GM21528 (cell line): ENCODE results near the gene MIGA2.

Experiments
- ATAC-seq: cut with Tn5 transposase; IDR thresholded peaks from one replicate; pipeline ENCODE4 v1.9.1; 2021; ENCODE audit warnings: mild to moderate bottlenecking, moderate library complexity; ENCODE audit not compliant: unreplicated experiment, low FRiP score

Gene MIGA2

GRCh38 chr9:129010267-129010975 is 26.0 kb upstream of the MIGA2 start:
- no peak for ATAC-seq

GRCh38 chr9:129011170-129011569 is 25.3 kb upstream of the MIGA2 start:
- ATAC-seq, result no peak

DNA sequence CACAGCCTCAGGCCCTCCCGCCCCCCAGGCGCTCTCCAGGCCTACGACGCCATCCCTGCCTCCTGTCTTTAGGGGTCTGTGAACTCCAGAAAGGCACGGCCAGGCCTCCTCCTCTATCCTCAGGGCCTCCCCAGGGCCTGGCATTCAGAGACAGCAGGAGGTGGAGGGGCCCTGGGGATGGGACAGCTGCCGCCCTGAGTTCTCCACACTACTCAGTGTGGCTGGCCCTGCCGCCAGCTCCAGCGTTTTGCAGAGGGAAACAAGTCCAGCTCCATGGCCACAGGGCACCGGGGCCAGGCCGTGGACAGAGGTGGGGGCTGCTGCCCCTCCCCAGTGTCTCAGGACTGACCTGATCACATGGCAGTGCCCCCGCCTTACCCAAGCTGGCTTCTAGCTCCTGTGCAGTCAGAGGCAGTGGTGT is 24.7 kb upstream of the MIGA2 start:
- no peak for ATAC-seq

DNA sequence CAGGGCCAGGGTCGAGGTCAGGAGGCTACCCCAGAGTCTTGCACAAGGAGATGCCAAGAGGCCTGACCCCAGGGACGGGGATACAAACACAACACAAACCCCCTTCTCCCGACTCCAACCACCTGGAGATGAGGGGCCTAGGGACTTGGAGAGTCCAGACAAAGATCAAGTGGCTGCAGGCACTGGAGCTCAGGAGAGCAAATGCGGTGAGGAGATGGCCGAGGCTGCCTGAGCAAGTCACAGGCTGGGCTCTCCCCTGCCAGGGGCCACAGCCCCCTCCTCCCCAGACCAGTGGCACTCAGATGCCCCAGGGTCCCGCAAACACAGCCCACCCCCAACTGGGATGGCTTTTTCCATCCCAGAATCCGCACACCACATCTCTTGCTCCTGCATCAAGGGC is 24.1 kb upstream of the MIGA2 start:
- ATAC-seq, result no peak

DNA sequence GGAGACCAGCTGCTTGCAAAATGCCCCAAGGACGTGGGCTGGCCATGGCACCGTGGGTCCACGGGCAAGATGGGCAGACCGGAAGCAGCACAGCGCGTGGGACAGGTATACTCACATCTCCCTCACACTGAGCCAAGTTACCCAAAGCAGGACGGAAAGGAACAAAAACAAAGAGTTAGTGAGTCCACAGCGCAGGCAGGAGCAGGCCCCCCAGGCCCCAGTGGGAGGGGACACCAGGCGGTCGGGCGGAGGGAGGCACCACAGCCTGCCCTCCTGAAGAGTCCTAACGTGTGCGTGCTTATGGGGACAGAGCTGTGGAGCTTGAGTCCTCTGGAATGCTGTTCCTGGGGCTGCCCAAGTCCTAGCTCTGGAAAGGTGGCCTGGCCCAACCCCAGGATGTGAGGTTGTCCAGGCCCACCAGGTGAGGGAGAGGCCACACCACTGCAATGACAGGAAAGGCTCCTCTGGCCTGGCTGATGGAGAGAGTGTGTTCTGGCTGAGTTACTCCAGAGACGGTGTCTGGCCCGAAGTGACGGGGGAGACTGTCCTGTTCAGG is 23.5 kb upstream of the MIGA2 start:
- ATAC-seq, result no peak

- ATAC-seq, result no peak
Measured at GRCh38 chr9:129013674-129014073, 22.8 kb upstream of the MIGA2 start.

GRCh38 chr9:129014124-129014523 is 22.3 kb upstream of the MIGA2 start:
- no peak for ATAC-seq

DNA sequence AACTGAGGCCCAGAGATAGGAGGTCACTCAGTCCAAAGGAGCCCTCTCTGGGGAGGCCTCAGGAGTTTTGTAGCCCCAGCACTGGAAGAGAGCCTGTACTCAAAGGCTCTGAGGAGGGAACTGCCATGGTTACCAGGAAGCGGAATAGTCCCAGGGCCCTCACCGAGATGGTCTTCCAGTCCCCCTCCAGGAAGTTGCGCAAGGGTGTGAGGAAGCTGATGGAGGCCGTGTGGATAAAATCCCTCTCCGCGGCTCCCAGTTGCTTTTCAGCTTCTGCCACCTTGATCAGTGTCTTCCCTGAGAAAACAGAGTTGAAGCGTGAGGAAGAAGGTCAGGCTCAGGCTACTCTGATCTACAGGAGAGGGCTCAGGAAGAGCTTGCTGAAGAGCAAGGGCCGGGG is 21.8 kb upstream of the MIGA2 start:
- ATAC-seq, result no peak

DNA sequence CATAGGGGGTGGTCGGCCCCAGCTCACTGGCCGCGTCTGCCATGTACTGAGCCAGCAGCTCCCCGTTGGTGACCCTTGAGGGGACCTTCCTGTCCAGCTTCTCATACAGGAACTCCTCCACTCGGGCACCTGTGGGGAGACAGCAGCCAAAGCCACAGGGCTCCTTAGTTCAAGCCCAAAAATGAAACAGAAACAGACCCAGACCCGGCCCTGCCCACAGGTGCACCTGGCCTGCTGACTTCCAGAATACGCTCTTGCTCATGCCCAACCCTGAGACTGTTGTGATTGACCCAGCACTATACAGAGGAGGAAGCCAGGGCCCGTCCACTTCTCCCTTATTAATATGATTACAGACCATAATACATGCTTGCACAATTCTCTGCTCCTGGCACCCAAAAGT is 15.3 kb upstream of the MIGA2 start:
- peak; percentile 65 for ATAC-seq

- ATAC-seq, result no peak
Measured at GRCh38 chr9:129022037-129022436, 14.4 kb upstream of the MIGA2 start.

- no peak for ATAC-seq
Measured at GRCh38 chr9:129023036-129023907, 13.2 kb upstream of the MIGA2 start.

DNA sequence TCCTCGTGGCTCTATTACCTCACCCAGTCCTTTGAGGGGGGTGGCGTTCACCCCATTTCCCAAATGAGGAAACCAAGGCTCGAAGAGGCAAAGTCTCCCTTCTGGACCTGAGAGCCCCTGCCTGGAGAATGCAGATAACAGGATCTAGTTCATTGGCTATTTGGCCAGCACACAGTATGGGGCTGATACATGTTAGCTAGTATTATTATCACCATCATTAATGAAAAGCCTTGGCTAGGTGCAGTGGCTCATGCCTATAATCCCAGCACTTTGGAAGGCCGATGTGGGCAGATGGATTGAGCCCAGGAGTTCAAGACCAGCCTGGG is 12.6 kb upstream of the MIGA2 start:
- ATAC-seq, result no peak

DNA sequence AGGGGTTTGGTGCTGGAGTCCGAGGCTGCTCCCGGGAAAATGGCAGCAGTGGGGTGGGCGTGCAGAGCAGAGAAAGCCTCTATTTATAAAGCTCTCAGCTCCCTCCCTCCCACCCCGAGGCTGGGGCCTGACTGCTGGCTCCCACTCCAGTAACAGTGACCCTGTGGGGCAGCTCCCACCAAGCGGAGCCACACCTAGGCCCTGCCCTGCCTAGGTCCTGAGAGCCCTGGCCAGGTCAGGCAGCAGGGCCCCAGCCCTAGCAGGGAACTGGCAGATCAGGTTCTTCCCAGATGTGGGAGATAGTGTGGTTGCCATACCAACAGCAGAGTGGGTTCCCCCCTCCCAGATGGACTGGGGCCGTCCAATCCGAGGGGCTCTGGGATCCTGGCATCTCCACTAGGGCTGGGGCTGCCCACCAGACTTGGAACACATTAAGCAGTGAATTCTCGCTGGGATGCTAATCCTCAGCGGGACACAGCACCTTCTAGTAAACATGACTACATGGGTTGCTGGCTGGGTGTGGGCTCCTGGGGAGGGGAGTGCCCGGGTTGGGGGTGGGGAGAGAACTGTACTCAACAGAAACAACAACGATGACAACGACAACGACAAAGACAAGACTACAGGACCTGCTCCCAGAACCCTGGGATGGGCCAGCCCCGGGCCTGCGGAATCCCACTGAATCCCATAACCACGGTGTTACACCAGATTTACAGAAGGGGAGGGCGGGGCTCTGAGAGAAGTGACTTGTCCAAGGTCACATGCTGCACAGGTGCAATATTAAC is 9.8 kb upstream of the MIGA2 start:
- ATAC-seq, result no peak

GRCh38 chr9:129027224-129027684 is 9.2 kb upstream of the MIGA2 start:
- no peak for ATAC-seq

DNA sequence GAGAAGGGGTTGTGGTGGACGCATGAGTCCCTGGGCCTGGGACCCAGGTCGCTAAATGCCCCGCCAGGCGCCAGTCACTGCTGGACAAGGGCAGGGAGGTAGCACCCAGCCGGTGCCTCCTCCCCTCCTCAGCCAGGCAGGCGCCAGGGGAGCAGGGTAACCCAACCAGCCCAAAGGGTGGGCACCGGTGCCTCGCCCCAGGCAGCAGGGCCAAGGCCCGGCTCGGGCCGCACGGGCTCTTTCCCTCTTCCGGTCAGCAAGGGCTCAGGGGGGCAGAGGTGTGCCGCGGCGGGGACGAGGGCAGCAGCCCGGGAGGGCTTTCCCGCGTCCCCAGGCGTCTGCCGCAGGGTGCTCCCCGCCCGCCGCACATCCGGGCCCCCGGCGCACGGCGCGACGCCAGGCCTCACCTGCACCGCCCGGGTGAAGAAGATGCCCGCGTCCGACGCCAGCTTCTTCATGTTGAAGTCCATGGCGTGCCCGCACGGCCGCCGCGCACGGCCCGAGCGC is 8.7 kb upstream of the MIGA2 start:
- ATAC-seq, result peak; percentile 43

GRCh38 chr9:129028192-129028966 is 8.0 kb upstream of the MIGA2 start, which contains the start of gene SH3GLB2:
SH3GLB2 (minus strand) TSS chr9:129028331; CDS start chr9:129028154, 177 bp downstream.
- peak; percentile 59 for ATAC-seq

DNA sequence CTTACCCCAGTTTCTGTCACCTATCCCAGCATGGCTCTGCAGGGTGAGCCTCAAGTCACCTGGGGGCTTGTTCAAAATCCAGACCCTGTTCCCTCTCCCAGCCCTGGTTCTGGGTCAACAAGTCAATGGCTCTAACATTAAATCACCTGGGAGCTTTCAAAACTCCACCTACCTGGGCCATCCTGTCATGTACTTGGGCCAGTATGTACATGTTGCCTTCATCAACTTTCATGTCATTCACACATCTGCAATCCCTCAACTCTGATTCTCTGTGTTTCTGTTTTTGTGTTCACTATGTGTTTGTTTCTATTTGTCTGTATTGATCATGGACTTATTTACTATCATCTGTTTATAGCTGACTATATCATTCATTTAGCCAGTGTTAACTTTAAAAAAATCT is 6.2 kb upstream of the MIGA2 start:
- no peak for ATAC-seq

DNA sequence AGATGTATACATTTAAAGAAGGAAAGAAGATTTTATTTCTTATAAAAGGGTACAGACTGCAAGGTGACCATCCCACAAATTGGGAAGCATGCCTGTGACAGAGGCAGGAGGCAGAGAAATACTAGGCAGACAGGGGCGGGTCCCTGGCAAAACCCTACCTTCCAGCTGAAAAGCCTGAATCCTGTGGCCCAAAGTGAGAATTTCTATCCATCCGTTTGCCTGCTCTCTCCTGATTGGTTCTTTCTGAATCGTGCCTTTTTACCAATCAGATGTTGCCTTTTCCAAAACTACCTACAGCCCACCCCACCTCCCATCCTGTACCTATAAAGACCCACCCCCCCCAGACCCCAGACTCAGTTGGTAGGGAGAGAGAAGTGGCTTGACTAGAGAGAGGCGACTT is 4.9 kb upstream of the MIGA2 start:
- no peak for ATAC-seq

DNA sequence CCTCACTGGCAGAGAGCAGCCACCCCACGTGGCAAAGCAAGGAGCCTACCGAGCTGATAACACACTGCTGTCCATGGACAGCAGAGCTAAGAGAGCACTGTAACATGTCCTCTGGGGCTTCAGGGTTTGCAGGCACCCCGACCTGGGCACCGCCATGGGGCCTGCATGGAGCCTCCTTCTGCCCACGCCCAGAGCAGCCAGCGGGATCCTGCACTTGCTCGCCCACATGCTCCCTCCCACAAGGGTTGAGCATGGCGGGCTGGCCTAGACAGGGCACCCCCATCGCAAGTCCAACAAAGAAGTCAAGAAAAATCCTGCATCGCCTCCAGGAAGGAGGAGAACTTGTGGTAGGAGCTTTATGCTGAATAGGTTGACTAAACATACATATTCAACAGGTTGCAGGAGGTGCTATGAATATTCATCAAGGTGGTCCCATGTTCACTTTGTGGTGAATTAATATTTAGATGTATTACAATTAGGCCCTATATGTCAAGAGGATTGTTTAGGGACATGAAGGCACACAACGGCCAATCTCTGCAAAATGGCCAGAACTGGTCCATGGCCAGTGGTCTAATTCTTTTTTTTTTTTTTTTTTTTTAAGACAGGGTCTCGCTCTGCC is 3.8 kb upstream of the MIGA2 start:
- no peak for ATAC-seq
